ENCODE data around the gene SNTN. TPM values are rescaled to one million over a fixed set of nuclear protein-coding genes. Genes with fewer than 3 reads are reported as not detected.

The SNTN gene
- total RNA-seq, 1 experiment from 2014 or later, result not detected

DNA sequence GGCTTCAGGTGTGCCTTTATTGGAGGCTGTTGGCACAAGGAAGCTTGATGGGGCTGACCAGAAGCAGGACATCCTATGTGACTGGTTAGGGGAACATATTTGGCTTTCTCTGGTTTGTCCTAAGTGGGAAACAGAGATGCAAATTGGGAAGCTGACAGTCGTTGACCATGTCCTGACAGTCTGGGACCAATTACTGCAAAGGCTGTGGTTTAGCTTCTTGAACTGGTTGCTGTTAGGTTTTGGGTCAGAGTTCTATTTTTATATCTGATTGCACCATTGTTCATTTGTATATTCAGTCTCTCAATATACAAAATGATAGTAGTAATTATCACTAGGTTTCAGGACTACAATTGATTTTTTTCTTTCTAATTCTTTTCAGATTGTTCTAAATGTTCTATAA, 36.8 kb downstream of the SNTN start:
- H3K9me3 ChIP-seq (ENCODE audit: low read depth, low read length, poor library complexity, severe bottlenecking), result no peaks in the 10 kb centered on the region
- no peak for DNase-seq (ENCODE audit: low spot score)
- no peaks in the 10 kb centered on the region for H3K27me3 ChIP-seq (replicated peaks; ENCODE audit: insufficient read depth, low read depth, low read length, poor library complexity)
- no peaks in the 10 kb centered on the region for H3K36me3 ChIP-seq (ENCODE audit: insufficient read depth, low read length, poor library complexity, severe bottlenecking)
- H3K4me1 ChIP-seq (ENCODE audit: insufficient read depth, low read length, poor library complexity, severe bottlenecking), result no peaks in the 10 kb centered on the region
- CTCF ChIA-PET, result no interaction called here
- intact Hi-C loops (cut with micrococcal nuclease; ENCODE audit: unreplicated experiment), result no loop called here
- H3K4me3 ChIP-seq (ENCODE audit: low read depth, low read length, poor library complexity, severe bottlenecking), result no peak overlapping the region
- POLR2A ChIA-PET (ENCODE audit: low non-redundant PET), result no interaction called here
- TF ChIP-seq, protein P1, sequence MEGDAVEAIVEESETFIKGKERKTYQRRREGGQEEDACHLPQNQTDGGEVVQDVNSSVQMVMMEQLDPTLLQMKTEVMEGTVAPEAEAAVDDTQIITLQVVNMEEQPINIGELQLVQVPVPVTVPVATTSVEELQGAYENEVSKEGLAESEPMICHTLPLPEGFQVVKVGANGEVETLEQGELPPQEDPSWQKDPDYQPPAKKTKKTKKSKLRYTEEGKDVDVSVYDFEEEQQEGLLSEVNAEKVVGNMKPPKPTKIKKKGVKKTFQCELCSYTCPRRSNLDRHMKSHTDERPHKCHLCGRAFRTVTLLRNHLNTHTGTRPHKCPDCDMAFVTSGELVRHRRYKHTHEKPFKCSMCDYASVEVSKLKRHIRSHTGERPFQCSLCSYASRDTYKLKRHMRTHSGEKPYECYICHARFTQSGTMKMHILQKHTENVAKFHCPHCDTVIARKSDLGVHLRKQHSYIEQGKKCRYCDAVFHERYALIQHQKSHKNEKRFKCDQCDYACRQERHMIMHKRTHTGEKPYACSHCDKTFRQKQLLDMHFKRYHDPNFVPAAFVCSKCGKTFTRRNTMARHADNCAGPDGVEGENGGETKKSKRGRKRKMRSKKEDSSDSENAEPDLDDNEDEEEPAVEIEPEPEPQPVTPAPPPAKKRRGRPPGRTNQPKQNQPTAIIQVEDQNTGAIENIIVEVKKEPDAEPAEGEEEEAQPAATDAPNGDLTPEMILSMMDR (conservative IDR thresholded peaks at IDR 0.05; ENCODE audit: low read depth, low read length), result no peak
- TF ChIP-seq EZH2 (IDR thresholded peaks at IDR 0.05; ENCODE audit: borderline replicate concordance, low read depth, low read length, poor library complexity, severe bottlenecking), result no peak
- H3K27ac ChIP-seq (ENCODE audit: low read depth, low read length, poor library complexity, severe bottlenecking), result no peak overlapping the region
- no TSS peak for BruUV-seq (replicated peaks)

DNA sequence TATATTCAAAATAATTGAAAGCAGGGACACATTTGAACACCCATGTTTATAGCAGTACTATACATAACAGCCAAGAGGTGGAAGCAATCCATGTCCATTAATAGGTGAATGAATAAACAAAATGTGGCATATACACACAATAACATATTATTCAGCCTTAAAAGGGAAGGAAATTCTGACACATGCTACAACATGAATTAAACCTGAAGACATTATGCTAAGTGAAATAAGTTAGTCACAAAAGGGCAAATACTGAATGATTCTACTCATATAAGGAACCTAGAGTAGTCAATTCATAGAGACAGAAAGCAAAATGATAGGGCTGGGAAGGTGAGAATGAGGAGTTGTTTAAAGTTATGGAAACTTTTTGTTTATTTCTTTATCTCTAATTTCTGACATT, 40.9 kb downstream of the SNTN start:
- Histone ChIP-seq H3K4me1 (ENCODE audit: insufficient read depth, low read length, poor library complexity, severe bottlenecking) (no peaks in the 10 kb centered on the region), H3K9me3 (ENCODE audit: low read depth, low read length, poor library complexity, severe bottlenecking) (no peaks in the 10 kb centered on the region), H3K36me3 (ENCODE audit: insufficient read depth, low read length, poor library complexity, severe bottlenecking) (no peaks in the 10 kb centered on the region), H3K27me3 (replicated peaks; ENCODE audit: insufficient read depth, low read depth, low read length, poor library complexity) (no peaks in the 10 kb centered on the region), H3K4me3 (ENCODE audit: low read depth, low read length, poor library complexity, severe bottlenecking) (no peak overlapping the region), H3K27ac (ENCODE audit: low read depth, low read length, poor library complexity, severe bottlenecking) (no peak overlapping the region)
- intact Hi-C loops (cut with micrococcal nuclease; ENCODE audit: unreplicated experiment), result no loop called here
- TF ChIP-seq EZH2 (IDR thresholded peaks at IDR 0.05; ENCODE audit: borderline replicate concordance, low read depth, low read length, poor library complexity, severe bottlenecking), result no peak
- TF ChIP-seq, protein P1 (conservative IDR thresholded peaks at IDR 0.05; ENCODE audit: low read depth, low read length), result no peak
- CTCF ChIA-PET, result no interaction called here
- POLR2A ChIA-PET (ENCODE audit: low non-redundant PET), result no interaction called here
- BruUV-seq (replicated peaks), result no TSS peak
- DNase-seq (ENCODE audit: low spot score), result no peak

DNA sequence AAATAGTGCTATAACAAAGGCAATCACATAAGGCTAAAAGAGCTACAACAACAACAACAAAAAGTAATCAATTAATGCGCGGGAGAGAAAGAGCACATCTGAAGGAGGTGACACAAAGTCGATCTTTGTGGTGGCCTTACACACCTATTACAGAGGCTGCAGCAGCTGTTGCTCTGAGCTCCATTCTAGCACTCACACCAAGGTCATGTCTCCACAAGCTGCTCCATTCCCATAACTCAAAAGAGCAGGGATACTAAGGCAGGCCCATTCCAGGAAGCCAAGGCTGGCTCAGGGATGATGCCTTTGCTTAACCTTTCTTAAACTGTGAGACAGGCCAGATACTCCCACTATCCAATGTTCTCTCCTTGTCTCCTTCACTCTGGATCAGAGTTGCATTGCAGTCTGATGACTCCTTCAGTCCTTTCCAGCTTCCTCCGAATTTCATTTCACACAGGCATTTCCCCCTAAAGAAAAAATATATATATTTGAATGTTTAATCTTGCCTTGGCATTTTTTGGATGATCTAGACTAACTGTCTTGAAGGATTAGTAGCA, 52.7 kb downstream of the SNTN start:
- CTCF ChIA-PET, result no interaction called here
- Histone ChIP-seq H3K9me3 (ENCODE audit: low read depth, low read length, poor library complexity, severe bottlenecking) (no peaks in the 10 kb centered on the region), H3K36me3 (ENCODE audit: insufficient read depth, low read length, poor library complexity, severe bottlenecking) (no peaks in the 10 kb centered on the region), H3K27ac (ENCODE audit: low read depth, low read length, poor library complexity, severe bottlenecking) (no peak overlapping the region), H3K27me3 (replicated peaks; ENCODE audit: insufficient read depth, low read depth, low read length, poor library complexity) (no peaks in the 10 kb centered on the region), H3K4me3 (ENCODE audit: low read depth, low read length, poor library complexity, severe bottlenecking) (no peak overlapping the region), H3K4me1 (ENCODE audit: insufficient read depth, low read length, poor library complexity, severe bottlenecking) (no peaks in the 10 kb centered on the region)
- no TSS peak for BruUV-seq (replicated peaks)
- intact Hi-C loops (cut with micrococcal nuclease; ENCODE audit: unreplicated experiment), result no loop called here
- POLR2A ChIA-PET (ENCODE audit: low non-redundant PET), result no interaction called here
- DNase-seq (ENCODE audit: low spot score), result no peak
- TF ChIP-seq EZH2 (IDR thresholded peaks at IDR 0.05; ENCODE audit: borderline replicate concordance, low read depth, low read length, poor library complexity, severe bottlenecking), result no peak

All from A673 (cell line).